ENCODE results near the gene MRPL24.
"Not testable (repeated sequence)": the region's sequence is repeated elsewhere in the genome, so short reads cannot be mapped to it uniquely, and the experiment has no call there.

Gene MRPL24

DNA sequence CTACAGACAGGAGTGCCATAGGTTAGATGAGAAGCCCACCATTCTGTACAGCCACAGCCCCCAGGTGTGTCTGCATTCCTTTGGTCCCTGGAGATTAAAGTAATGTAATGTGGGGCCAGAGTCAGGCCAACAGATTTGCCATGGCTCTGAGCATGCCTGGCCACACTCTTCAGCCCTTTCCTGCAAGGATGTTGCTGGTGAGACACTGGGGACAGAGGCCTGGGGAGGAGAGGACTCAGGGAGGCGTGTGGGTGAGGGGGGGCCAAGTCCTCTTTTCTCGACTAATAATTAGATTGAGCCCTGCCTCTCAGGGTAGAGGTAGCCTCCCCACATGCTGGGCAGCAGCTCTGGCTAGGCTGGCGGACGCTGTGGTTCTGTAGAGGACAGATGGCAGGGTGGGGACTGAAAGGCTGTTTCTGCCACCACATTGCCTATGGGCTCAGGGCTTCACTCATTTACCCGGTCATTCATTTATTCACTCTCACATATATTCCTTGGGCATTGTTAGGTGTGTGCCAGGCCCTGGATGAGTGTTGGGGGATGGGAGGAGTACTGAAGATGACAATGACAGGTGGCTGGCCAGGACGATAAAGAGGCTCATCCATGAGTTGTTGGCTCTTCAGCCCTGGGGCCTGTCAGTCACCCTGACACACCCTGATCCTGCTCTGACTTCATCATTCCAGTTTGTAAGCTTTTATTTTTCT, 19.4 kb upstream of the MRPL24 start:
- DNase-seq (ENCODE audit: low spot score) = no peak

DNA sequence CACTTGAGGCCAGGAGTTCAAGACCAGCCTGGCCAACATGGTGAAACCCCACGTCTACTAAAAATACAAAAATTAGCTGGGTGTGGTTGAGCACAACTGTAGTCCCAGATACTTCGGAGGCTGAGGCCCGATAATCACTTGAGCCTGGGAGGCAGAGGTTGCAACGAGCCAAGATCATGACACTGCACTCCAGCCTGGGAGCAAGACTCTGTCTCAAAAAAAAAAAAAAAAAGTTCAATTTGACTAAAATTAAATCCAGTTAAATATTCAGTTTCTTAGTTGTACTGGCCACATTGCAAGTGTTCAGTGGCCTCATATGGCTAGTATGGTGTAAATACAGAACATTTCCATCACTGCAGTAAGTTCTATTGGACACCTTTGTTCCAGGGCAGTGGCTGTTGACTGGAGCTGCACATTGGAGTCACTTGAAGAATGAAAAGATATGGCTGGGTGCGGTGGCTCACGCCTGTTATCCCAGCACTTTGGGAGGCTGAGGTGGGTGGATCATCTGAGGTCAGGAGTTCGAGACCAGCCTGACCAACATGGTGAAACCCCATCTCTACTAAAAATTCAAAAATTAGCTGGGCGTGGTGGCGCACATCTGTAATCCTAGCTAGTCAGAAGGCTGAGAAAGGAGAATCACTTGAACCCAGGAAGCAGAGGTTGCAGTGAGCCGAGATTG, 16.8 kb upstream of the MRPL24 start:
- not testable (repeated sequence) for DNase-seq (ENCODE audit: low spot score)

DNA sequence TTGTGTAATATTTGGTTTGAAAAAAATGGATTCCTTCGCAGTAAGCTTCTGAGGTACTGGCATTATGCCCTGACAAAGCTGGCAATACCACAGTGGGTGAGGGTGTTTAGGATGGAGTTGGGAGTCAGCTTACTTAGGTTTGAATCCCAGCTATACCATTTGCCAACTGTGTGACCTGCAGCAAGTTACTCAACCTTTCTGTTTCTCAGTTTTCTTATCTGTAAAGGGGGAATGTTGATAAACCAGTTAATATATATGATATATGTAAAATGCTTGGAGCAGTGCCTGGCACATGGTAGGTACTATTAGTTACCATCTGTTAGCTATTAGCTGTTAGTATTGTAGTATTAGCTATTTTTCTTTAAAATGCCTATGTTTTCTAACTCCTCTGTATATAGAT, 15.5 kb upstream of the MRPL24 start:
- DNase-seq (ENCODE audit: low spot score) = no peak

DNA sequence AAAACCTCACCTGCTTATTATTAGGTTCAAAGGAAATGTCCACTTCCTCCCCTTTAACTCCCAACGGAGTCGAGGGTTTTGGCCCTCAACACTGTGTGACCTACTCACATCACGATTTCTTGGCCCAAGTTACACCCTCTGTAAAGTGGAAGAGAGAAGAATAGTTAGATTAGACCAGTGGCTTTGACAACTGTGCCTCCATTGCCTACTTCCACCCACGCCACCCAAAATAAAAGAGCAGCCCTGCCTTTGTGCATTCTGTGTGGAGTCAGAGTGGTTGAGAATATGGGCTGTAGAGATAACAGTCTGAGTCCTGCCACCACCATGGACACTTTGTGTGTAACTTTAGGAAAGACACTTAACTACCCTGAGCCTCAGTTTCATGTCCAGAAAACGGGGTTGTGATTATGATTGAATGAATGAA, 14.7 kb upstream of the MRPL24 start:
- no peak for DNase-seq (ENCODE audit: low spot score)

DNA sequence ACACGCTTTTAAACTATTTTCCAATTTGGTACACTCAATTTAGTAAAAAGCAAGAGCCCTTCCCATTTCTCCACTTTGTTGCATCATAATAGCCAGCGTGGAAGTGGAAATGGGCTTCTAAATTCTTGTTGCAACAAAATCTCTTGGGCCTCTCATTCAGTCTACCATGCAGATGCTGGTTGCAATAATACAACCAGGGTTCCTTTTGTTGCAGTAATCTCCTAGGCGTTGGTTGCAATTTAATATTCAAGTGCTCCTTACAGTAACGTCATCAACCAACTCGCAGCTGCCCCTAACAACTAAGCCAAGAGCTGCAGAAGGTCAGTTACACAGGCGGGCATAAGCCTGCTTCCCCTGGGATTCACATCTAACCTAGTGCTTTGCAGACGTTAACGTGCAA, 13.3 kb upstream of the MRPL24 start:
- DNase-seq (ENCODE audit: low spot score) = no peak

DNA sequence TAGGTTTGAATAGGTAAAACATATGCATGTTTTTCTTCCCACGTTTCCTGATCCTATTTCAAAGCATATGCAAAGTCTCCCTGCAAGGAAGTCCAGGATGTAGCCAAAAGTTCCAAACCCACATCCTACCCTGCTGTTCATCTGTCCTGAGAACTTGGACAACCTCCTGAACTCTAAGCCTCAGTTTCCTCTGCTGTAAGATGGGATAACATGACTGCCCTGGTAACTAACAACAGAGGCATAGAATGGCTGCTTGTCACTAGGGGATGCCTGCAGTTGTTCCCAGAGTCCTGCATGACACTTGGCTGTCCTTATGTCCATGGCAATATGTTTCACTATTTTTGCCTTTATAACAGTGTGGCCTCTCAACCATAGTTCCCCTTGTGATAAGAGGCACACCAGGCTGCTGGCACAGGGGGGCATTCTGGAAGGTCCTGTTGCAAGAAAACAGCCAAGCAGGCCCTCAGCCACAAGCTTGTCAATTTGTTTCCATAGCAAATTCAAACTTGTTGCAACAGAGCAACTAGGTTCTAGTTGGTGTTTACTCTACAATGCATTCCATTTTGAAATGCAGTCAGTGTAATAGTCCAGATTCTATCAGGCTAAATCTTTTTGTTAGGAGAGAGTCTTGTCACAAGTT, 12.1 kb upstream of the MRPL24 start:
- no peak for DNase-seq (ENCODE audit: low spot score)

DNA sequence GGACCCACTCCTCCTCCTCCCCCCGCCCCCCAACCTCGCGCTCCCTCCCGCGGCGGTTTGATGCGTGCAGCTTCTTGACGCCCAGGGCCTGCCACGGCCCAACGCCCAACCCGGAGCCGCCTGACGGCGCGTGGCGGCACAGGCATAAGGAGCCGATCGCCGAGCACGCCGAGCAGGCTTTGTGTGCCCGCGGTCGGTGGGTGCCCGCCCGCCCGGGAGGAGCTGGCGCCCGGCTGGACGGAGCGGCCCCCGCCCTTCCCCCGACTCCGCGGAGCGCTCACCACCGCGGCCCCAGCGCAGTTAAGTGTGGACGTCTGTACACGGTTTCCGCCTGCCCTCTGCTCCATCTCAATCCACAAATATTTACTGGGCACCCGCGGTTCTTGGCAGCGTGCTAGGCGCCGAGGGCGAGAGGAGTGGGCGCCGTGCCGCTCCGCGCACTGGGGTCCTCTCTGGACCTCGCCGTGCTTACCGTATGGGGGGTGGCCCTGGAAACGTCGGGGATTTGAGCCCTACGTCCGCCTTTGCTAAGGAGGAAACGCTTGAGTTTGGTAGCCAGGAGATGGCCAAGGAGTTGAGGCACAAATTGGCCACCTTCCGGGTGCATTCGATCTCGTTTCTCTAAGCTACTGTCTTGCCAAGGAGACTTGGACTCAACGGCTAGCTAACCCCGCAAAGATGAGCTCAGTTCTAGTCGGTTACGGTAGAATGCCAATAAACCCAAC, 11.0 kb upstream of the MRPL24 start:
- peak; percentile 88 for DNase-seq (ENCODE audit: low spot score)

DNA sequence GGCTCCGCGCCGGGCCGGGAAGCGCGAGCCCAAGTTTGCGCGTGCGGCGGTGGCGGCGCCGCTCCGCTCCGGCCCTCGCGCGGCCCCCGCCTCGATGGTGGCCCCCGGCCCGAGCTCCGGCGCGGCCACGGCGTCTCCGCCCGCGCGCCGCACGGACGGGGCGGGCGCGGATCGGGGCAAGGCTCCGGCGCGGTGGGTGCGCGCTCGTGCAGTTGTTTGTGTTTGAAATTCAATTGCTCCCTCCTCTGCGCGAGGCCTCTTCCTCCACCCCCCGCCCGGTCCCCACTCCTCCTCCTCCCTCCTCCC, 10.5 kb upstream of the MRPL24 start, which contains the start of gene HDGF:
TSS of gene HDGF (minus strand) at position 225 of the 306 bp plus-strand sequence. CDS start 246 bp downstream, outside the sequence.
- DNase-seq (ENCODE audit: low spot score) = no peak

DNA sequence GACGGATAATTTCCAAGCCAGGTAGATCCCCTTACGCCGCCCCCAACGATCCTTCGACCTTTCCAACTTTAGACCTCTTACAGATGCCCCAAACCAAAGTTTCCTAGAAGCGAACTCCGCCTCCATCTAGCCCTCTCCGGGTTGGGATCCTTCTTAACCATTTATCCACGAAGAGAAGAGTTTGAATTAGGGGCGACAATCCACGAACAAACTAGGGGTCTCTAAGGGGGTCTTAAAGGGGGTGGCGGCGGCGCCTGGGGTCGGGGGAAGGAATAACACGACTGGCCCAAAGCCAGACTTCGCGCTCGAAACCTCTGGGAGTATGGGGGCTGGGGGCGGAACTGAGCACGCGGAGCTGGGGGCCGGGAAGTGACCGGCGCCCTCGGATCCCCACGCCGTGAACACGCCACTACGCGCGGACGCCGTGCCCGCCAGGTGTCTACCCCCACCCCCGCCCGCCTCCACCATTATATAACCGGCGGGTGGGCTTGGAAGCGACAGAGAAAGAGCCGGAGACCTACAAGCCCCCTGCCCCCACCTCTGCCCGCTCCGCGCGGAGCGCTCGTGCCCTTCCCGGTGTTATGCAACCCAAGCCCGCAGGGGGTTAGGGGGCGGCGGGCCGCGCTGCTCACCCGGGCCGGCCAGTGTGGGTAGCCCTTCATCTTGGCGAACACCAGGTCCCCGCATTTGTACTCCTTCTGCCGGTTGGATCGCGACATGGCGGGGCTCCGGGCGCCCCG, 10.0 kb upstream of the MRPL24 start:
- no peak for DNase-seq (ENCODE audit: low spot score)

DNA sequence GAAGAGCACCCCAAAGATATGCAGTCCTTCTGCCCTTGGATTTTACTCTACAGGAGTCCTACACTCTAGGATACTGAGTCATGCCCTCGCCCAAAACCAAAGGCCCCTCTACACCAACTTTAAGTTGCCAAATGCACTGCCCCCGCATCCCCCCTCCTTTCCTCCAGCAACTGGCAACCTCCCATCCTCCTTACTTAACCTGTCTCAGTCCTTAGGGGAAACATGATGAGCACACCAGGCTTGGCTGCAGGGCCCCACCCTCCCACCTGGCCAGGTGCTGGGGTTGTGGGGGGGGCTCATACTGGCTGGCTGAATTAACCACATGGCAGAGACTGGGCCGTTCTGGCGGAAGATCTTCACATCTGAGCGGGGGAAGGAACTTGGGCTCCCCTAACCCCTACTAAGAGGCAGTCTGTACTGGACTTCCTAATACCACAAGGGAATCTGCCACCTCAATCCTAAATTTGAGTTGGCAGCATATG, 9.3 kb upstream of the MRPL24 start:
- peak; percentile 63 for DNase-seq (ENCODE audit: low spot score)

DNA sequence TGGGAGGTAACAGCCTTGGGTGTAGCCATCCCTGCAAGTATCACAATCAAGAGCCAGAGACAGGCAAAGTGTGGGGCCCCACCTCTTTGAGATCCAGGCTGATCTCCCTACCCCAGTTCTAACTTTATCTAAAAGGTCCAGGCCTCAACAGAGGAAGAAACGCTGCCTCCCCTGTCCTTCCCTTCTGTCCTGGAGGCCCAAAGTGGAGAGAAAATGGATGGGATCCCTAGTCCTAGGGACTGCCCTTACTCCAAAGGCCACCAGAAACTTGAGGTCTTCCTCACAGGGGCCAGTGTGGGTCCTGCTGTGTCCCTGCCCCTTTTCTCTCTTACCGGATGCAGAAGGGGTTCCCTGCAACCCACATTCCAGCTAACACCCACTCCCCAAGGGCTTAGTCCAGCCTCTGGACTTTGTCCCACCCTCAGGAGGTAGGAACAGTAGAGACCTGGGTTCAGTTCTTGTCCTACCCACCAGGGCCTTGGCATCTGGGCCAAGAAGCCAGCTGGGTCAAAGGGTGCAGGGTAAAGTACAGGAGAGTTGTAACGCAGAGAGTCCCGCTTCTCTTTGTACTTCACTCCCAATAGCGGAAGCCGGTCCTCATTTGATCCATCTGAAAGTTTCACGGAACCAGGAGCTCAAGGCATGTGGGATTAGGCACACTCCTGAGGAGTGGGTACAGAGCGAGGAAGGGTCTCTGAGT, 8.7 kb upstream of the MRPL24 start:
- peak; percentile 54 for DNase-seq (ENCODE audit: low spot score)

DNA sequence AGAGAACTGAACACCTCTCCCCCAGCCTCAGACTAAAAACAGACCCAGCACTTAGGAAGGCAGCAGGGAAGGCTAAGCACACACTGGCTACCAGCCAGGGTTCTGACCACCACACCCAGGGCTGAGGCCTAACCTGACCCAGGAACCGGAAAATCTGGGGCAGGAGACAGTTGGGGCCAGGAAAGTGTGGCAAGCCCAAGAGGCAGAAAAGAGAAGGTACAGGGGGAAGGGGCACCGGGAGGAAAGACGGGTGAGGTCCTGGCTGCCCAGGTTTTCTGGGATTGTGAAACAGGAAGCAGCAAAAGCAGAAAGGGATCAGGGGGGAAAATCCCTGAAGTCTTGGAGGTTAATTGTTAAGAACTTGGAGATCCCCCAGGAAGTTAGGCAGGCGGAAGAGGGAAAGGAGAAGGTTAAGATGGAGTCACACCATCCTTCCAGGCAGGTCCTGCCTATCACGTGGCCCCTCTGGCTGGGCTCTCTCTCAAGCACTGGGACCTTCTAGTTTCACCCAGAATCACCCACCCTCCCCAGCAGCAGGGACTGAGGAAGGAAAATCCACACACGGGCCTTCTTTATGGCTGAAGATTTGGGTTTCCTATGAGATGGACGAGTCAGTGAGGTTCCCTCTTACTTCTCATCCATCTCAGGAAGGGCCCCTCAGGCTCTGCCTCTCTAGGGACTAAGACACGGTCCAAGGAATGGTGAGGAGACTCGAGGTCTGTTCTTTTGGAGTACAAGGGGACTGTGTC, 8.0 kb upstream of the MRPL24 start:
- peak; percentile 75 for DNase-seq (ENCODE audit: low spot score)

DNA sequence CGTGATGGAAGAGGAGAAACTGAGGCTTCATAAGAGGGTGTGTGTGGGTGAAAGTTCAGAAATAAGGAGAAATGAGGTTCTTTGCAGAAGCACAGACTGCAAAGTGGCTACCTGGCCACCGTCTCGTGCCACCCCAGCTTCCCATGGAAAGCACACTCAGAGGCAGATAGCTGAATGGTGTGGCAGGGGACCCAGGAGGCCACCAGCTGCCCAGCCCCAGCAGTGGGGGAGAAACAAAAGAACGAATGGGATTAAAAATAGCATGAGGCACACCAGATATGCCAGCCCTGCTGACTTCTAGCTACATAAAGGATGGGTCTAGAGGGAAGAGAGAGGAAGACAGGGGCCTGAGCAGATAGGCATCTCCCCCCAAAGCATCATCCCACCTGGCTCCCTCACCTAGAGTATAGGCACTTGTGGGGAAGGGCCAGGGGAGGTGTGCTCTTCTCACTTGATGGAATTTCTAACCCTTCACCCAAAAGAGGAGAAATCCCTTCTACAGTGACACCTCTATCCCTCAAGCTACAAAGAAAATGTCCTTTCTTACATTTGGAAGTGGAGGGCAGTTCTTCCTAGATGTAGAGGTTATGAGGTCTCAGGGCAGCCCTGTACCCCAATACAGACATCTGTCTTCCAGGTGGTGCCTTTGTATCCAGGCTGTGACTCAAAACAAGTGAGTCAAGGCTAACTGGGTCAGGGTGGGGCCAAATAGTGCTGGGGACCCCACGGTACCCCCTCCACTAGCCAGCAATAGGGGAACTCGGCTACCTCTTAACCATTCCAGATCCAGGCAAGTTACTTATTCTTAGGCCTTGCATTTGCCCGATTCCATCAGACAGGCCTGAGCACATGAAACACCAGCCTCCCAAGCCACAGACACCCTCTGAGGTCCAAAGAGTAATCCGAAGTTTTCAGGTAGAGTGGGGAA, 7.1 kb upstream of the MRPL24 start:
- peak; percentile 10 for DNase-seq (ENCODE audit: low spot score)

DNA sequence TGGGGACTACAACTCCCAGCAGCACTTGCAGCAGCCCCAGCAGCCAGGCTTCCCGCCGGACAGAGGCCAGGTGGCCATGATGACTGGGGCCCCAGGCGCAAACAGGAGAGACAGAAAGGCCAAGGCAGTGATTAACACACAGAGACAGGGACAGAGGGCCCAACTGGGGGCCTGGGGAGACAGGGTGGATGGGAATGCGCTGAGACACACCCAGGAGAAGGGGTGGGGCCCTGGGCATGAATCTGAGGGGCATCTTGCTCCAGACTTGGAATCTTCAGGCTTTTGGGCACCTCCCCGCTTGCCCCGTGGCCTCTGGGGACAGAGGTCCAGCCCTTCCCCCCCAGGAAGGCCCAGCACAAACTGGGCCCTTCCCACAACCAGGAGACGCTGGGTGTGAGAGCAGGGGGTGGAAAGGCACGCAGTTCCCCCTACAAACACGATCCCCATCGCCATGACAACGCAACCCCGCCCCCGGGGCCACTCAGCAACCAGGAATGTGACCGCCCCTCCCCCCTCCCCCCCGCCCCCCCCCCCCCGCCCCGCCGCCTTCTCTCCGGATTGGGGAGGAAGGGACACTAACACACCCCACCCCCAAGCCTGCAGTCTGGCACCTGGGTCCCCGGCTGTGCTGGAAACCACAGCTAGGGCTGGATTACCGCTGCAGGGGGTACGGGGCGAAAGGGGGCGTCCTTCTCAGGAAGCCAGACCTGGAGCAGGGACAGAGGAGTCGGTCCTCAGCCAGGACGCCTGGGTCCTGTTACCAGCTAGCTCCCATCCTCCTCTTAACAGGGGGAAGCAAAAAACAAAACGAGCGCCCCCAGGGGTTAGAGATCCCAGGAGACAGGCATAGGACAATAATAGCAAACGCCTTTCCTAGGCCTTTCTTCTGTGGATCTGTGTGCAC, 6.1 kb upstream of the MRPL24 start:
- DNase-seq (ENCODE audit: low spot score) = peak; percentile 90

DNA sequence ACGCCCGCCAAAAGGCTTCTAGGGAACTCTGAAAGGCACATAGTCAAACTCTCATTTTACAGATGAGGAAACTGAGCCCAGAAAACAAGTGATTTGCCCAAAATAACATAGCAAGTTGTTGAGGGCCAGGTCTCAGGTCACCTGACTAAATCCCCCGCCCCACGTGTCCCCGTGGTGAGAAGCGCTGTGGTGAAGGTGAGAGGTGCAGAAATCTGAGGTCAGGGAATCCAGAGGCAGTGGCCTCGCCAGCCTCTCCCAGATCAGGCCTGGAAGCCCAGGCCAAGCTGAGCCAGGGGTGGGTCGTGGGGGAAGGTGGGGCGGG, 5.5 kb upstream of the MRPL24 start:
- DNase-seq (ENCODE audit: low spot score) = no peak

DNA sequence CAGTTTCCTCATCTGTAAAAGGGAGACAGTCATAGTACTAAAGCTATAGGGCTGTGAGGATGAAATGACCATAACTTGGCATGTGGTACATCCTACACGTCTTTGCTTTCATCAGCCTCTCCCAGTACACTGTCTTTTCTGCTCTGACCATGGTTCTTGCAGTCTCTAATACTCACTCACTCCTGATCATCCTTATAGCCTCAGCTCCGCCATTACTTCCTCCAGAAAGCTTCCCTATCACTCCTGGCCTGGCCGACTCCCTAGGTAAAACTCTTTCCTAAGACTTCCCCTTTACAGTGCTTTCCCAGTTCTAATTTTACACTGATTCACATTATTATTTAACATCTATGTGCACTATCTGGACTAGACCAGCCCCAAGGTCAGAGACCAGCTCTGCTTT, 5.0 kb upstream of the MRPL24 start:
- no peak for DNase-seq (ENCODE audit: low spot score)

DNA sequence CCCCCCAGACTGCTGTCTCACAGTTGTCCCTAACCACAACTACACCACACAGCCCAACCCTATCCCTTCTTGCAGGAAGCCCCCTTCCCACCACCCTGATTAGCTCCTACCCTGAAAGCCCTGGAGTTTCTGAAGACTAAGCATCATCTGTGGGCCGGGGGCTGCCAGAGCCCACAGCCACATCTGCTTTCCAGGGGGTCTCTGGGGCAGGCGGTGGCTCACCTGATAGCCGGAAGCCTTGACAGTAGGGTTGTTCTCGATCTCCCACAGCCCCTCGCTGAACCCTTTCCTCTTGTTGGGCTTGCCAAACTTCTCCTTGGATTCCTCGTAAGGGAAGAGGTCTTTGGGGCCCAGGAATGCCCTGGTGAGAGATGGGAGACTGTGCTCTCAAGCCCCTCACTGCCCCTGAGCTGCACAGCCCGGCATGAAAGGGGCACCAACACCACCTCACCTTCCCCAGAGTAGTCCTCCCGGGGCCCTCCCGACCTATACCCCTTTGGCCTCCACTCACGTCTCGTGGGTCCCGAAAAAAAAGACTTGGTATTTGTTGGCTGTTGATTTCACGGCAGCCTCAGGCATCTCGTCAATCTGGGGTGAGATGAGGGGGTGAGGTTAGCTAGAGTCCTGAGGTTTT, 4.0 kb upstream of the MRPL24 start:
- no peak for DNase-seq (ENCODE audit: low spot score)

DNA sequence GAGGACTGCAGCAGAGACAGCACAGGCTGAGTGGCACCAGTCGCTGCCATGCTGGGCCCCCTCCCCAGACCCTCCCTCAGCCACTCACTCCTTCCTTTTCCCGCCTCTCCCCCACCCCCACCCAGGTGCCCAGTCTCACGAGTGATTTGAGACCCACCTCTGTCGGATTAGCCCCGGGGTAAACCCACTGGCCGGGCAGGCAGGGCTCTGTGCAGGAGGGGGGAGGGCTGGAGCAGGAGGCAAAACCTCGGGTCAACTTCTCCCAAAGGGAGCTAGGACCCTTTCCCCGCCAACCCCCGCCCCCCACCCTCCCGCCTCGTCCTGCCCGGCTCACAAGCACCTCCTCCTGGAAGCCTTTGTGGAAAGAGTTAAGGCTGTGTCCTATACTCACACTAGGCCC, 3.5 kb upstream of the MRPL24 start:
- DNase-seq (ENCODE audit: low spot score) = no peak

Measured in LoVo (cell line).